ENCODE data around the gene SF3B6.

Gene SF3B6

GRCh38 chr2:24088821-24089359 is 12.8 kb upstream of the SF3B6 start:
- no peak for DNase-seq

- no peak for DNase-seq
Measured at GRCh38 chr2:24087032-24087431, 10.9 kb upstream of the SF3B6 start.

- no peak for DNase-seq
Measured at GRCh38 chr2:24086241-24086640, 10.1 kb upstream of the SF3B6 start.

- no peak for DNase-seq
Measured at GRCh38 chr2:24085200-24085489, 9.0 kb upstream of the SF3B6 start.

- peak; percentile 76 for DNase-seq
Measured at GRCh38 chr2:24084386-24085199, 8.5 kb upstream of the SF3B6 start, which contains the start of gene TP53I3. TSS of gene TP53I3 (minus strand) at chr2:24084834. CDS start at chr2:24084326, 508 bp downstream.

GRCh38 chr2:24083567-24084385 is 7.7 kb upstream of the SF3B6 start:
- peak; percentile 64 for DNase-seq

- DNase-seq = no peak
Measured at GRCh38 chr2:24082787-24083566, 6.9 kb upstream of the SF3B6 start.

- DNase-seq = no peak
Measured at GRCh38 chr2:24080701-24081100, 4.6 kb upstream of the SF3B6 start.

GRCh38 chr2:24077879-24078278 is 1.8 kb upstream of the SF3B6 start:
- DNase-seq = no peak

GRCh38 chr2:24077535-24077877 is 1.4 kb upstream of the SF3B6 start:
- no peak for DNase-seq

- no peak for DNase-seq
Measured at GRCh38 chr2:24076849-24077534, 866 bp upstream of the SF3B6 start.

GRCh38 chr2:24075259-24075658 is 867 bp downstream of the SF3B6 start:
- DNase-seq = no peak

GRCh38 chr2:24073816-24074215 is 2.3 kb downstream of the SF3B6 start:
- DNase-seq = no peak

- DNase-seq = no peak
Measured at GRCh38 chr2:24072259-24072658, 3.9 kb downstream of the SF3B6 start.

GRCh38 chr2:24065341-24065740 is 10.8 kb downstream of the SF3B6 start:
- no peak for DNase-seq

- DNase-seq = no peak
Measured at GRCh38 chr2:24058564-24059271, 17.4 kb downstream of the SF3B6 start.

- no peak for DNase-seq
Measured at GRCh38 chr2:24055750-24056149, 20.4 kb downstream of the SF3B6 start.

- DNase-seq = no peak
Measured at GRCh38 chr2:24054366-24055010, 21.6 kb downstream of the SF3B6 start.

GRCh38 chr2:24052951-24053350 is 23.2 kb downstream of the SF3B6 start:
- no peak for DNase-seq

- no peak for DNase-seq
Measured at GRCh38 chr2:24051833-24052232, 24.3 kb downstream of the SF3B6 start.

Data from CD4-positive, alpha-beta T cell treated with Interferon gamma for 1 hour (primary cell).